ELR (cell line): ENCODE results near the gene ARHGEF3.
"Not testable (repeated sequence)": the region's sequence is repeated elsewhere in the genome, so short reads cannot be mapped to it uniquely, and the experiment has no call there.

Source experiments
- DNase-seq: peaks from one replicate; pipeline ENCODE4 v3.0.0-alpha.2; 2015; ENCODE audit warnings: low read depth

Gene ARHGEF3

GRCh38 chr3:56772952-56773938 lies 28.5 kb downstream of the ARHGEF3 start:
- DNase-seq = no peak

DNA sequence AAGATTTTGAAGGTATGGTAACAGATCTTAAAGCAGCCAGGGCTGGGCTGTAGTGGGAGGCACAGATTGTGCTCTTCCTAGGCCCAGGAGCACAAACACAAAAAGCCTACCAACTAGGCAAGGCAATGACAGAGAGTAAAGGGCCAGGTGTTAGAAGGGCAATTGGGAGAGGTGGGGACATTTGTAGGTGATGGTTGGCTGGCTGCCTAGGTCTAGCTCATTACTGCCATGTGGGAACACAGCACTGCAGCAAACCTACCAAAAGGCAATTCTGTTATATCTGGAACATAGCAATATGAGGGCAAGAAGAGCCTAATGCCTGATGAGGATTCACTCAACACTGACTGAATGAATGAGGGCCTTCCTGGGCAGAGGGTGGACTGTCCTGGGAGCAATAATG lies 30.4 kb downstream of the ARHGEF3 start:
- DNase-seq = no peak

DNA sequence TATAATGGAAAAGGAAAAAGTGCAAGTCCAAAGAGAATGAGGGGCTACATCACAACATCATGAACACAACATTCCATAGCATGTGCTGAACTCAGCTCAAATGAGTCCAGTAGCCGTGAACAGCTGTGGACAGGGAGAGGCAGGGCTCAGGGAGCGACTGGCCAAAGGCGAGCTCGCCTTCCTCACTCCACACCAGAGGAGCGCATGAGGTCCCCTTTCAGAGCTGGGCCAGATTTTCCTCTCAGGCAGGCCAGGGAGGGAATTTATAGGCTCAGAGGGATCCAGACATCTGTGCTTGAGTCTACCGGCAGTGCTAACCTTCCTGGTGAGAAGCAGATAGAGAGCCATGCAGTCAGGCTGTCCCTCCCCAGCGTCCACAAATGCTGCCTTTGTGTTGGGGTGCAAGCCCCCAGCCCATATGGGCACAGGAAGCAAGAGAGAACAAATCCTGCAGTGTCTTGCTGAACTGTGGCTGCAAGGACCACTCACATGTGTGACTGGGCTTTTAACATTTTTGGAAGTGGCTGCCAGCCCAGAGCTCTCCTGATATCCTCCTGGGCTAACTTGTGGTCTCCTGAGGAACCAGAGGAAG lies 32.5 kb downstream of the ARHGEF3 start:
- DNase-seq = no peak

- no peak for DNase-seq
These were observed 36.7 kb downstream of the ARHGEF3 start for GRCh38 chr3:56764904-56765547.

GRCh38 chr3:56764184-56764583 lies 37.6 kb downstream of the ARHGEF3 start:
- no peak for DNase-seq

DNA sequence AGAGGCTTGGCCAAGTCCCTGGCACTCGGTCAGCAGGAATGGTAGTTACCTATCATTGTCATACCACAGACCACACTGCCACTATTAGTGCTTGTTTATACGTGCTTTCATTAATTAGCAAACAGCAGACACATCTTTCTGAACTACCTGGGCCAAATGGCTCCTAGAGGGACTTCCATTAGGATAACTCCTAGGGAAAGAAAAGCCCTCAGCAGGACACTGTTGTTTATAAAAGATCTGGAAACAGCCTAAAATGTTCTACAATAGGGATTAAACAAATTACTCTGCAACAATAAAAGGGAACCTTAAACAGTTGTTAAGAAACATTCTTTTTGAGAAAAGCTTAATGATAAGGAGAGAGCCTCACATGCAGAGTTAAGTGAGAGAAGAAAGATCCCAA lies 38.5 kb downstream of the ARHGEF3 start:
- DNase-seq = no peak

GRCh38 chr3:56762718-56763117 lies 39.0 kb downstream of the ARHGEF3 start:
- no peak for DNase-seq

DNA sequence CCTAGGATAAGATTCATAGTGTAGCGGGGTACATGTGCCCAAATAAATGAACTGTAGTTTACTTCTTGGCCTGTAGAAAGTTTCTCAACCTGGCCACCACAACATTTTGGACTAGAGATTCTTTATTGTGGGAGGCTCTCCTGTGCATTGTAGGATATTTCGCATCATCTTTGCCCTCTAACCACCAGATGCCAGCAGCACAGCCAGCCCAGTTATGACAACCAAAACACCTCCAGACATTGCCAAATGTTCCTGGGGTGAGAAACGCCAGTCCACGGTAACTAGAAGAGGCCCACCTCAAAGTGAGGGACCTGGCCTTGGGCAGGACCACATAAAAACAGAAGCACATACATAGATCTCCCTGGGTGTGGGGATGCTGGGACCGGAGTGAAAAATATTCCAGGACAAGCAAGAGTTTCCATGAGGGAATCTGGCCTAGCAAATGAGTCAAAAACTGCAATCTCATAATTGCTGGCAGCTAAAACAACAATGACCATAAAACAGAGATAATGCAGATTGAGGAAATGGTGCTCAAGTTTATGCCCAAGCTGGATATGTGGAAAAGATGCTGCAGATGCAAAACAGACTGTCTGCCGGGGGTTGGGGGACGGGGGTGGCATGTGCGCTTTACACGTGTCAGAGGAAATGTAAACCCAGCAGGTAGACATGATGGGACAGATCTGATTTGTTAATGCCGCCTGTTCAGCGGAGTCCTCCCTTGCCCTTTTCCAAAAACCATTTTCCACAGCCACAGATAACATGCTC lies 39.7 kb downstream of the ARHGEF3 start:
- DNase-seq = no peak

DNA sequence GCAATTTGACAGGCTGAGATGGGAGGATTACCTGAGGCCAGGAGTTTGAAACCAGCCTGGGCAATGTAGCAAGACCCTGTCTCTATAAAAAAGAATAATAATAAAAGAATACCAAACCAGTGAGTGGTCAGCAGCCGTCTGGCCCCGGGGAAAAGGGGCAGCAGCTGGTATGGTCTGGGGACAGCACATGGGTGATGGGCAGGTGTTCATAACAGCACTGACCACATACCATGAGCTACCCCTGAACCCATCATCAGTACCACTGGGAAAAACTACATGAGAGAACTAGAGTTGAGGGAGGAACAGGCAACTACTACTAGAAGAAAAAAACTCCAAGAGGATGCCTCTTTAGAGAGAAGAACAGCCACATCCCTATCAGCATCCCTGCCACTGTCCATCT lies 40.7 kb downstream of the ARHGEF3 start:
- no peak for DNase-seq

- DNase-seq = no peak
These were observed 42.2 kb downstream of the ARHGEF3 start for GRCh38 chr3:56759532-56759931.

DNA sequence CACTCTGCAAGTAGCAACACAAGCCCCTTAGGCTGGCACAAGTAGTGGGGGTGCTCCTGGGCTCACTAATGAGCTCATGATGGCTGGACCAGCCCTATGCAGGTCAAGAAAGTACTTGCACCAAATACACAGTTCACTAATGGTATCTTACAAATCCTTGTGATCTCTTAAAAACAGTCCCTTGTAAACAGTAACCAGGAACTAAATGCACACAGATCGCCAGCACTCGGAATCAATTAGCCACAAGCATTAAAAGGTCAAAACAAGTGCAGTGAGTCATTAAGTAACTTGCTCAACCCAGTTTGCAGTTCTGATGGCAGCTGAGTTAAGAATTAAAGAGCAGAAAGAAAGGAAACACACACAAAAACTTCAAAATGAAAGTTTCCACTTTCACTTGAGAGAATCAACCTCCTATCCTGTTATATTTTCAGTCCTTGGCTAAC lies 43.2 kb downstream of the ARHGEF3 start:
- peak; percentile 75 for DNase-seq

DNA sequence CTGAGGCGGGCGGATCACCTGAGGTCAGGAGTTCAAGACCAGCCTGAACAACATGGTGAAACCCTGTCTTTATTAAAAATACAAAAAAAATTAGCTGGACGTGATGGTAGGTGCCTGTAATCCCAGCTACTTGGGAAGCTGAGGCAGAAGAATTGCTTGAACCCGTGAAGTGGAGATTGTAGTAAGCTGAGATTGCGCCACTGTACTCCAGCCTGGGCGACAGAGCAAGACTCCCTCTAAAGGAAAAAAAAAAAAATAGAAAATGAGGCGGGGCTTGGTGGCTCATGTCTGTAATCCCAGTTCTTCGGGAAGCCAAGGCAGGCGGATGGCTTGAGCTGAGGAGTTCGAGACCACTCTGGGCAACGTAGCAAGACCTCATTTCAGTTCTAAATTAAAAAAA lies 43.7 kb downstream of the ARHGEF3 start:
- DNase-seq = not testable (repeated sequence)

GRCh38 chr3:56754741-56755417 lies 46.9 kb downstream of the ARHGEF3 start:
- no peak for DNase-seq

- DNase-seq = no peak
These were observed 48.4 kb downstream of the ARHGEF3 start for GRCh38 chr3:56753206-56753820.

DNA sequence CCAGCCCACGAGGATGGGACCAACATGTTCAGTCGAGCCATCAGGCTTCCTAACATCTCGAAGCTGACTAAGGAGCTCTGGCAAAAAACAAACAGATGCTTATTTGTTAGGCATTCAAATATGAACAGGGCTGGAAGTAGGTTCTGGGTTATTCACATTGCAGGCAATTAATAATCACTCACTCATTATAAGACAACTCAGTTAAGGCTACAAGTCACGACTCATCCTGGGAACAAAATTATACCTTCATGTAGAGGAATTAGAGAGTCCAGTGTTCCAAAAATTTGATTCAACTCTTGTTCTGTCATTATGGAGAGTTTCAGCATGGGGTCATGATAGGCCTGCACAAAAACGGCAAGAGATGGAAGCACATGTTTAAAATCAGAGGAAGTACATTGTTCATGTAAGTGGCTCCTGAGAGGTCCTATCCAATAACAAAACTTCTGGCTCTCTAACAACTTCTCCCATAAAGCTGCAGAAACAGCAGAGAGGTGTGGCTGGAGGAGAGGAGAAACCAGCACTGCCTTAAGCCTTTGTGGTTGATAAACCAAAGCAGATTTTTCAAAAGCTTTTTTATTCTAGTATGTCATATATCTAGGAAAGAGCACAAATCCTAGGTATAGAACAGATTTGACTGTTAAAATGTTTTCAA lies 50.6 kb downstream of the ARHGEF3 start:
- no peak for DNase-seq

- no peak for DNase-seq
These were observed 53.0 kb downstream of the ARHGEF3 start for GRCh38 chr3:56748663-56749231.

- no peak for DNase-seq
These were observed 54.6 kb downstream of the ARHGEF3 start for GRCh38 chr3:56747150-56747549.

DNA sequence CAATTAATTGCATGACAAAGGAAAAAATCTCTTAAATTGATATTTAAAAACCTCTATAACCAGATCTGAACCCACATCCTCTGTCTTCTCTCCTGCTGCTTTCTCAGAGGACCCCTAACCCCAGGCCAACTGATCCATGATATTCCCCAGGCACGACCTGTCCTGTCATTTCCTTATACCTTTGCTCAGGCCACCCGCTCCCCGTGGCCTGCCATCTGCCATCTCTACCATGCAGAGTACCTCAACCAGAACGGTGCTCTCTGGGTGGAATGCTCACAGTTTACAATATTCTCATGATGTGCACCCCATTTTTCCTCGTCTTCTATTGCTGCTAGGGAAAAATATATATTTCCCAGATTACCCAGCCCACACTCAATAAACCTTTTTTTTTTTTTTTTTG lies 57.7 kb downstream of the ARHGEF3 start:
- no peak for DNase-seq

- no peak for DNase-seq
These were observed 58.9 kb downstream of the ARHGEF3 start for GRCh38 chr3:56742887-56743286.

DNA sequence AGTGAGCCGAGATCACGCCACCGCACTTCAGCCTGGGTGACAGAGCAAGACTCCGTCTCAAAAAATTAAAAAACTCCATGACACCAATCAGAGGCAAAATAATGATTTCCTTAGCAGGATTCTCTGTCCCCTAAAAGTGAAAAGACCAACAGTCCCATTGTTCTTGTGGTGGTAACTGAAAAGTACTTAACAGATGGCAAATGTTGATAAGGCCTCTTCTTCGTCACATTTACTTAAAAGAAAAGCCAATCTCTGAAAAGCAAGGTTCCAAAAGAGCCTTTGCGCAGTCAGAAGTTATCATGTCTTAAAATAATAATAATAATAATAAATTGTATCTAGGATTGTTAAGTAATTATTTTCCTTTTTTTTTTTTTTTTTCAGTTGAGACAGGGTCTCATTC lies 62.7 kb downstream of the ARHGEF3 start:
- no peak for DNase-seq
